HG03460 (cell line): ENCODE data around the gene GRIK1.

Experiments
- ATAC-seq: cut with Tn5 transposase; IDR thresholded peaks from one replicate; pipeline ENCODE4 v1.9.1; 2021; ENCODE audit not compliant: unreplicated experiment

The GRIK1 gene

GRCh38 chr21:29647353-29647781 lies 292.4 kb downstream of the GRIK1 start:
- ATAC-seq: no peak

- no peak for ATAC-seq
These were observed 293.9 kb downstream of the GRIK1 start for GRCh38 chr21:29645666-29646553.

DNA sequence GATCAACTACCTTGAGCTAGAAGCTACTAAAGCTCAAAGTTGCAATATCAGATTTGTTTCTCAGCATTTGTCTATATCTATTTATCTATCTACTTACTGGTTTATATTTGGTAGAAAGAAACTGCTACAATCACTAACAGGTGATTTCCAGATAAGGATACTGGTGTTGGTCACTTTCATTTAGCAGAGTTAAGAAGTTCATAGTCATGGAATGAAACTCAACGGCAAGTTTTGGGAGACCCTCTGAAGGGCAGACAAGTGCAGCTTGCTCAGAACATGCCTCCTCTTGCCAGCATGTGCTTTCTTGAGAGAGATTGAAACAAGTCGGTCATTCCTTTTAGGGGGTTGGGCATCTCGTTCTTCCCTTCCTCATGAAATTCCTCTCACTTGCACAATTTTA lies 296.5 kb downstream of the GRIK1 start:
- no peak for ATAC-seq

GRCh38 chr21:29642551-29643245 lies 297.1 kb downstream of the GRIK1 start:
- ATAC-seq: no peak

DNA sequence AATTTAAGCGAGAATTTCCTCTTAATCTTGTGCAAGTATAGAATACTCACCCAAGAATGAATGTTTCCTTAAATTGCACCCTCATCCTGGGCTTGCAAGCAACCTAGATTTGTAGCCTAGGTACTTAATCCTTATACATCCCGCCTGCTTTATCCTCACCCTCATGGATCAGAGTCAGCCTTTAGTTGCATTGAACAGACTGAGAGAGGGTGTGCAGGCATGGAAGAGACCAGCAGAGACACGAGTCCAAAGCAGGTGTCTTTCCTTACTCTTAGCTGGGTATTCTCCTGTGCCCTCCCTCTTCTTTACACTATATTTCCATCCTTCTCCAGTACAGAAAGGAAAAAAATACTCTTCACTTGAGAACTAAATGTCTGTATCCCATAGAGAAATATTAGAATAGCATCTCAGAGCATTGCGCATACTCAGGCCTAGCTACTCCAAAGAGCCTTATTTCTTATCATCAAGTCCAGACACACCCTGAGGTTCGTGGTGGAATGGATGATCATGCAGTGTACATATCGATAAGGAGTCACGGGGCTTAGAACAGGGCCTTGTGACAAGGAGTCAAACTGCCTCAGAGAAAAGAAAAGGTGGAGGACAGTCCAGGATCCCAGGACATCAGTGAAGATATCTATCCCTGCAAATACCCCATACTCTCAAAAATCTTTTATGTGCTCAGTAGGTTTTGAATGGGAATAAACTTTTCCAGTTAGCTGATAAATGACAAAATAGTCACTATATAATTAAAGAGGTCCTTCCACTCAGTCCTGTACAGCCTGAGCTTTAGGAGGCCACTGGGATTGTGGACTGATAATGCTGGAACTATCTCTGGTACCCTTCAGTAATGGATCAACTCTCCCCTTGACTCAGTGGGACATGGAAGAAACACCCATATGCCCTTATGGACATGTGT lies 297.9 kb downstream of the GRIK1 start:
- no peak for ATAC-seq

GRCh38 chr21:29641001-29641634 lies 298.7 kb downstream of the GRIK1 start:
- no peak for ATAC-seq

DNA sequence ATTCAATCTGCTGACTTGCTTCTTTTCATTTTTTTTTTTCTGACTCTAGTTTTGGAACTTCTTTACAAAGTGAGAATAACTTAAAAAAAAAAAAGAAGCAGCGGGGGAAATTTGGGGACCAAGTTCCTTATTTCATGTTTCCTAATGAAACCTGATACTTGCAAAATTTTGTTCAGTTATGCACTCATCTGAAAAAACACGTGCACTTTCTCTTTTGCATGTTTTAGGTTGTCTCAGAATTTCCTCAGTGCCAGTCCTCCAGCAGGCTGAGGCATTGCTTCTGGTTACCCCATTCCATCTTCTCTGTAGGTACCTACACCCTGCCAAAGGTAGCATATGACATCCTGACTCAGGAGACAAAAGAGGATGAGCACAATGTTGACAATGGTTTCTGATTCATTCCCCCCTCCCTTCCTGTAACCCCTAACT lies 299.7 kb downstream of the GRIK1 start:
- ATAC-seq: peak; percentile 66

DNA sequence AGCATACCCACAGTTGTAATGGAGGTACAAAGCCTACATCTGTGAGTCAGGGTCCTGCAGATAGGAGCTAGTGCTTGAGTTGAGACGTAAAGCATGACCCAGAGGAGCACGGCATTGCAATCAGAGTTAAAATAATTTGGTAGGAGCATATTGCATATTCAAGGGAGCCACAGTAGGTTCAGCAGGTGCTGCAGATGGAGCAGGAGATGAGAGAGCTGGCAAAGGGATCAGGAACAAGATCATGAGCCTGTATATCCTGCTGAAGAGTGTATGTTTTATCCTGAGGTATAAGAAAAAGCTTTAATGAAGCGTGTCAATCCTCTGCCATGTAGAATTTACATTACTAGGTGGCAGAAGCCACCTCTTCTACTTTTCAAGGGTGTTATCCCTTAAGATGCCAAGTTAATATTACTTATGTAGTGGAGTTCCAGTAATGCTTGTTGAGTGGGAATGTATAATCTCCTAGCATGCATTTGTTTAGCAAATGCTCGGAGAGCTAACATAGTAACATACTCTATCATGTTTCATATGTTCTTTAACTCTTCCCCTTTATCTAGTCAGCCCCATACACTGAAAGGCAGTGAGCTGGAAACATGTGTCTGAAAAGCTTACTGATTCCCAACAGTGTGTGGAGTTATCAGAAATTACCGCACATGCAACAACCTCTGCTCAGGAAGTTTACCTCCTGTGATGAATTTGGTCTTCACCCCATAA lies 300.3 kb downstream of the GRIK1 start:
- ATAC-seq: peak; percentile 34

DNA sequence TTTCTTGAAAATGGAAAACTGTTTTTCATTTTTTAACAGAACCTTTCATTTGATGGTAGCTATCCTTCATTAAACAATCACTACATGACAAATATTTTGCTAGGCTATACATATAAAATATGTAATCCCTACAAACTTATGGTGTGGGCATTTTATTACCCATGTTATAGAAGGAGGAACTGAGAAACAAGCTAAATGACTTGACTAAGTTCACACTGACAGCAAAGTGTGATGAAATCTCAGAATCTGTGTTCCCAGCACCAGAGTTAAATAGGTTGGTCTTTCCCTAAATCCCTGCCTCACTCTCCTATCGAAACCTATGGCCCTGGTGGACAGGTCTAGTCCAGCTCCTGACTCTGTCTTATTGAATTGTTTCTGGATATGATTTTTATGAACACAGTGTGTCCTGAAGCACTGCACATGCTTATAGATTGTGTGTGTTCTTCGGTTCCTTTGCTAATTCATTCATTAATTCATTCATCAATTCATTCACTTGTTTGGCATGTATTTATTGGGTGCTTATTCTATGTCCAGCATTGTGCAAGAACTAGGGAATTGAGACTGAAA lies 301.0 kb downstream of the GRIK1 start:
- peak; percentile 40 for ATAC-seq

- no peak for ATAC-seq
These were observed 301.7 kb downstream of the GRIK1 start for GRCh38 chr21:29638138-29638537.

DNA sequence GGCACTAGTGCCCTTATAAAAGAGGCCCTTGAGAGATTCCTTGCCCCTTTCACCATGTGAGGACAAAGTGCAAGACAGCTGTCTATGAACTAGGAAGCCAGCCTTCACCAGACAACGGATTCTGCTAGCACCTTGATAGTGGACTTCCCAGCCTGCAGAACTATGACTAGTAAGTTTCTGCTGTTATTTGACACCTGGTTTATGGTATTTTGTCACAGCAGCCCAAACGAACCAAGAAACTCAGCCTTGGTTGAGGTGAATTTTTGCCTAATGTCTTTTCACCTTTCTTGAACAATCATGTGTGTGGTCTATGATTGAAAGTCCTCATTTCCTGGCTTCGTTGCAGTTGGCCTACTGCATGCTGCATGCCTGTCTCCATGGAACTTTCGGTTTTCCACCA lies 302.2 kb downstream of the GRIK1 start:
- no peak for ATAC-seq

GRCh38 chr21:29637134-29637533 lies 302.7 kb downstream of the GRIK1 start:
- no peak for ATAC-seq

GRCh38 chr21:29634418-29634817 lies 305.4 kb downstream of the GRIK1 start:
- no peak for ATAC-seq

DNA sequence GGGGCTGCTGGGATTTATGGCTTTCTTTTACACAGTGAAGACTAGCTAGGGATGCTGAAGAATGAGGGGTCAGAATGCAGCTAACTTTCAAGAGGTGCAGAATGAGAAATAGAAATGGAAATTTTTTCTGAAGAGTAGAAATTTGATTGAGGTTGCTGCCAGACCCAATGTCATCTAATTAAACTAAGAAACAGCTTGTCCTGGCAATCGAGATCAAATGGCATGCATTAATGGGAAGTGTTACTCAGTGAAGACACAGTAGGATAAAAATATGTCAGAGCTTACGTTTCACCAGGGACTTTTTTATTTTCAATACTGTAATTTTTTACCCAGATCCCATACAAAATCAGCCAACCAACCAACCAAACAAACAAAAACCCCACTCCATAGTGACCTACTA lies 306.0 kb downstream of the GRIK1 start:
- no peak for ATAC-seq

DNA sequence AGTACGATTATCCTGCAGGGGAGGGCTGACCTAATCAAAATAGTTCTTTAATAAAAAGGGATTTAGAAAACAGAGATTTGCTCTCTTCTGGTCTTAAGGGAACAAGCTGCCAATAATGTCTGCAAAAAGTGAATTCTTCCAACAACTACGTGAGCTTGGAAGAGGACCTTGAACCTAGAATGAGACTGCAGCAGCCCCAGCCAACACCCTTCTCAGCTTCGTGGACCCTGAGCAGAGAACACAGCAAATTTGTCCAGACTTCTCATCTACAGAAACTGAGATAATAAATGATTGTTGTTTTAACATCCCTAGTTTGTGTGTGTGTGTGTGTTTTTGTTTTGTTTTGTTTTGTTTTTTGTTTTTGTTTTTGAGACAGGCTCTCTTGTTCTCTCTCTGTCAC lies 309.4 kb downstream of the GRIK1 start:
- ATAC-seq: no peak

GRCh38 chr21:29627905-29628304 lies 311.9 kb downstream of the GRIK1 start:
- ATAC-seq: no peak

- ATAC-seq: no peak
These were observed 312.9 kb downstream of the GRIK1 start for GRCh38 chr21:29626801-29627470.

DNA sequence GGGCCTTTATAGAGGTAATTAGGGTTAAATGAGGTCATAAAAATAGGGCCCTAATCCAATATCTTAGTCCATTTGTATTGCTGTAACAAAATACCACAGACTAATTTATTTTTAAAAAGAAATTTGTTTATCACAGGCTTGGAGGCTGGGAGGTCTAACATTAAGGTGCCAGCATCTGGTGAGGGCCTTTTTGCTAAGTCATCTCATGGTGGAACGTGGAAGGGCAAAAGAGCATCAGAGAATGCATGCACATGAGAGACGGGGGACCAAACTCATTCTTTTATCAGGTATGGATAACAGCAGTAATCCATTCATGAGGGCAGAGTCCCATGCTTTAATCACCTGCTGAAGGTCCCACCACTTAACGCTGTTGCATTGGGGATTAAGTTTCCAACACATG lies 313.8 kb downstream of the GRIK1 start:
- ATAC-seq: no peak

- ATAC-seq: no peak
These were observed 315.0 kb downstream of the GRIK1 start for GRCh38 chr21:29624776-29625175.
